ENCODE measurements around the gene ZNF512.

ZNF512 gene

DNA sequence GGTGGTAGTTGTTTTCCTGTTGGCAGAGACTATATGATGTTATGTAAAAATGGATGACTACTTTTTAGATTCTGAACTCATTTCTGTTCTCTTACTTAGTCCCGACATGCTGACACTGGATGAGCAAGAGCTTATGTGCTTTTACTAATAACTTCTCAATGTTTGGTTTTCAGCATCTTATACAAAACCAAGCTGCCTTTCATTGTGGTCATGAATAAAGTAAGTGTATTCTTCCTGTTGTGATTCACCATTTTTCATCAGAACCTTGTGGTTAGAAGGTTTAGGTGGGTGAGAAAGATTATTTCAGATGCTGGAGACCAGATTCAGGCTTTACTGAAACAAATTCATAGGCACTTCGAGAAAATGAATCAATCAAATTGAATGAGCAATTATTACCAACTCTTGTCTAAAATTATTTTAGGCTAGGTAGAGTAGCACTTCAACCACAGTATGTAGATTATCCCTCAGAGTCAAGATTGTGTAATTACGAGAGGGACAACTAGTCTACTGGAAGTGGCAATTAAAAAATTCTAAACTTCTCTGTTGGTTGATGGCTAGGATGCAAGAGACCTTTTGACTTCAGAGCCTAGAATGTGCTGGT, 55.3 kb downstream of the ZNF512 start:
- no peak for DNase-seq

DNA sequence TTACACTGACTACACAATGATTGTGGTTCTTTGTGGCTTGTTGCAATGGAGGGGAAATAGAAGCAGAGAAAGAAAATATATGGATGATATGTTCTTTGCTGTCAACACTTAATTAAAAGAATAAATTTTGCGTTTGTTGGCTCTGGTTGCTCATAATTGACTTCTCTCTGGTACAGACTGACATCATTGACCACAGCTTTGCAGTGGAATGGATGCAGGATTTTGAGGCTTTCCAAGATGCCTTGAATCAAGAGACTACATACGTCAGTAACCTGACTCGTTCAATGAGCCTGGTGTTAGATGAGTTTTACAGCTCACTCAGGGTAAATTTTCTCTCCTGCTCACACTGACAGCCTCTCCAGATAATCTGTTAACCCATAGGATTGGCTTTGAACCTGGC, 55.9 kb downstream of the ZNF512 start:
- DNase-seq: no peak

DNA sequence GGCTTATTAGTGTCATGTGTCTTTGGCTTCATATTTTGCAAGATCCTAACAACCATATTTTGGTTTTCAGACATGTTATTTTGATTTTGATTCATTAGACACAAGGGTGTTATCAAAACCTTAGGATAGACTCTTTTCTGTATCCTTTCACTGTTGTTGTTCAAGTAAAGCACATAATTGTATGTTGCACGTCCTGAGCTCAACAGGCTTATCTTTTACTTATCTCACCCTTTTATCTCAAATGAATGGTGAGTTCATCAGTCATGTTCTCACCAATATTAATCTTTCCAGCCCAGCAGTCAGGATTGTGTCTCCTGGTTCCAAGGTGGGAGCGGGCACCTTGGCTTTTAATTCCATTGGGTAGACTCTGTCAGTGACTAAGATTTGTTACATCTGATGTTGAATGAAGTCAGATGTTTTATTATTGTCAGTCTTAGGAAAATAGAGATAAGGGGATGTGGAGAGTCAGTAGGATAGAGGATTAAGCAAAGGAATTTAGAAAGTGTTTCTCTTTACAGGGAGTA, 57.9 kb downstream of the ZNF512 start:
- DNase-seq: no peak

DNA sequence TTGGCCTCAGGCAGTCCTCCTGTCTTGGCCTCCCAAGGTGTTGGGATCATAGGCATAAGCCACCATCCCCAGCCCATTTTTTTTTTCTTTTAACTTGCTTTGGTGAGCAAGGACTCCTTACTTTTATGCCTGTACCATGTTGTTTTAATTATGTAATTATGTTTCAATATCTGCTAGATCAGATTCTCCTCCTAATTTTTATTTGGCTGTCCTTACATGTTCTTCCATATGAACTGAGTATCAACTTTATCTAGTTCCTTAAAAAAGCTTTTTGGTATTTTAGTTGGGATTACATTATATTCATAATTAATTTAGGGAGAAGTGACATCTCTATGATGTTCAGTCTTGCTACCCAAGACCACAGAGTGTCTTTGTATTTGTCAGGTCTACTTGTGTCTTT, 62.4 kb downstream of the ZNF512 start:
- DNase-seq: no peak

DNA sequence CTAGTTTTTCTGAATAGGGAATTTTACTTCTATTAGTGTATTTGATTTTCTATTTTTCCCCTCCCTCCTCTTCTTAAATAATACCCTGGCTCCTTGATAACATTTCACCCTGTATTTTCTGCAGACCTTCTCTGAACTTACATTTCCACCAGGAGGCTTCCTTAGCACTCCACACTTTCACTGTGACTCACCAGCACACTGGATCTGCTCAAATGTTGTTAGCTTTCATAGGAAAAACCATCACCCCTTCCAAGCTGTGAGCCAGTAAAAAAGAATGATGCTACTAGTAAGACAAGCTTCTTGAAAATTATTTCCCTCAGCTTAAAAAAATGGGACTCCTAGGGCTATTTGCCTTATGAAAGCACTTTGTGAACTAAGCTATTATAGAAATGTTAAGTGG, 64.4 kb downstream of the ZNF512 start:
- DNase-seq: no peak

DNA sequence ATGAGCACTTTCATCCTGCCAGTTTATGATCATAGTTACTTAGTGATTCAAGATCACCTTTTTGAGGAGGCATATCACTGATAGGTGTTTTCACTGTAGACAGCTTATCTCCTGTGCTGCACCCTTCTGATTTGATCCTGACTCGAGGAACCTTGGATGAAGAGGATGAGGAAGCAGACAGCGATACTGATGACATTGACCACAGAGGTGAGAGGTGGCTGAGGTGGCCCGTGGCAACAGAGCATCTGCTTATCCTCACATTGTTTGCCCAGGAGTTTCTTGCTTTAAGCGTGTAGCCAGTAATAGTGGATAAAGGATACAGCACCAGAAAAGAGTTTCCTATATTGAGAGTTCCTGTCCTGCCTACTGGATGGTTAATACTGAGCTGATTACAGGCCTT, 64.9 kb downstream of the ZNF512 start:
- DNase-seq: no peak

DNA sequence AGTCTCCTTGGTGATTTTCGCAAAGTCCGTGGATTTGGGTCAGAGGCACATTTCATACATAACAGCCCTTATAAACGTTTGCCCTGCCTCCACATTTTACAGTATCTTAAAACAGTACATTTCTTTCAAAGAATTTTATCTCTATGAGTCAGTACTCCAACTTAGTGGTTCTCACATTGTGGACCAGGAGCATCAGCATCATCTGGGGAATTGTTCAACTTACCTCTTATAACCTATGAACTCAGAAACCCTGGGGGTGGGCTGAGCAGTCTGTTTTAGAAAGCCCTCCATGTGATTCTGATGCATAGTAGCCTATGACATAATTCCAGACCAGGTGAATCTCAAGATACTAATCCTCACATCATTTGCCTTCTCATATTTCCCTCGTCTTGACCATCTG, 68.2 kb downstream of the ZNF512 start:
- DNase-seq: no peak

DNA sequence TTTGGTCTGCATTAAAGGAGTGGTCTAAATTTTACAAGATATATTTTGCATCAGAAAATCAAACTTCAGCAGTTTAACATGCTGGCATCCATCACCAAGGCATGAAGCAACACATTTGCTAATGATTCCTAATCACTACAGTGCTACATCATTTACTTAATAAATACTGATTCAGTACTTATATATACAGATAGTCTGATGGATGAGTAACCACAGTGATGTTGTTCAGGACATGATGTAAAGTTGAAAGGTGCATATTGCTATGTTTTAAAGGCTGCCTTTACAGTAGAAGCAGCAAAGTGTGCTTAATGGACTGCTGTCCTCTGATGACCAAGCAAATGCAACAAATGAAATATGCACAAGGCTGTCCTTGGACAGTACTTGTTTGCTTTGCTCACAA, 69.5 kb downstream of the ZNF512 start:
- no peak for DNase-seq

DNA sequence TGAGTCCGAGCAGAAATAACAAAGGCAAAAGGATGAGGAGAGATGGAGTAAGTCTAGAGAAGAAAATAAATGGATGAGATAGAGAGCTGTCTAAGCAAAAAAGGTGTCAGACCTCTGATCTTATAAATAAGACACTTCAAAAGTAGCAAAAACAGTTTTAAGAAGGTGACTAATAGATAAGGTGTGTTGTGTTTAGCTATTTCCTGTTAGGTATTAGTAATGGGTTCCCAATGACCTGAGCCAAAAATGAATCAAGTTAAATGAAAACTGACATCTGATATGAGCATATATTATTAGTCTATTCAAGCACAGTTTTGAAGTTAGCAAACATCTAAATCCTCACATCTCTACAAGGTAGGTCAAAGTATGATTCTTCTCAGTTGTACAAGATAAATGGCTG, 69.9 kb downstream of the ZNF512 start:
- no peak for DNase-seq

DNA sequence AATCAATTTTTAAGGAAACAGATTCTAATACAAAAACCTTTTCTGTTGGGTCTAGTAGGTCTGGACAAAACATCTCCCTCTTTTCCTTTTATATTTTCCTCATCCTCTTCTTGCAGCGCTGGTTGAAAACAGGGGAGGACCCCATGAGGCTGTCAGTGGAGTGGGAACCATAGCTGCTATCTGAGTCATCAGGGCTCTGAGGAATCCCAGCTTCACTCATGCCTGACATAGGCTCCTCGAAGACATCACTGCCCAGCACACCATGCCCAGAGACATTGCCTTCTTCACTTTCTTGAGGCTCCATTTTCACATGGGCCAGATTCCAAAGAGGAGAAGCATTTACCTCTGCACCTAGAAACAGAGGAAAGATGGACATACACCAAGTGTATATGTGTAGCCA, 70.6 kb downstream of the ZNF512 start:
- DNase-seq: no peak

DNA sequence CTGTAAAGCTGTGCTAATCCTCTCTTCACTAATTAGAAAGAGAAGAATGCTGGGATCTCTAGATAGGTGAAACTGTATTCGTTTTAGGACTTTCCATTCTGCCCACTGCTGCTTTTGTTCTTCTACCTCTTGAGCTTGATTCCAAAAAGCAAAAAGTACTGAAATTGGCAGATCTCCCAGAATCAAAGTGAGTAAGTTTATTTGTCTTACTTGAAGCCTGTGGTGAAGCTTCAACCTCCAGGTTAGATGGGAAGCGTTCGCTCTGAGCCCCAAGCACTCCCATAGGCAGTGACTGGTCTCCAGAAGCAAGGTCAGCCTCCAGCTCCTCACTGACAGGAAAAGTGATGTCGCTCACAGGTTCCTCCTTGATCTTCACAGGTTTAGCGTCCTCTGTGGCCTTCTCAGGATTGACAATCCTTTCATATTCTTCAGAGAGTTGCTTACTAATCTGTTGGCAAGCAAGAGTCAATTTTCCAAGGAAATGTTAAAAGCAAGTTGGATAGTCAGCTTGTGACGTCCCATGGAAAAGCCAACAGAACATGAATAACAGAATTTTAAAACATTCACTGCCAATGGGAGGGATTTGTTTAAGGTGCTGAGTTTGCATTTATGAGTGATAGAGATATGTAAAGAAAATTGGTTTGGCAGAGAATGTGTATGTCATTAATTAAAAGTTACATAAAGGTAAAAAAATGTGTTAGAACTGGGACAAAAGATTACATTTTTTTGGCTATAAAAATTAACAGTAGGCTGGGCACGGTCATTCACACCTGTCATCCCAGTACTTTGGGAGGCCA, 72.5 kb downstream of the ZNF512 start:
- DNase-seq: no peak

DNA sequence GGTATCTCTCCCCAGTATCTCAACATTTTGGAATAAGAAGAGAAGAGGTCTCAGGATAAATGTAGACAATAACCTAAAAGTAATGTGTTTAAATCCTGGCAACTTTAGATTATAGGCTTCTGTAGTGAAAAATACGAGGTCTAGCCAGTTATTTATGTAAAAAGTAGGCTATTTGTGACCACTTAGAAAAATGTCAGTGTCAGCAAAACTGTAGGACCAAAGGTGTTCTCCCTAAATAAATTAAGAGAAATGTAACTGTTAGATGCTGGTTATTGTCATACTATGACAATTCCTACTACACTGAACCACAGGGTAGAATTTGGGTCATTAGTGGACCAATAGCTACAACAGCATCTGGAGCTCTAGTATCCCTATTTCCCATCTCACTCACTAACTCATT, 78.5 kb downstream of the ZNF512 start:
- DNase-seq: no peak

DNA sequence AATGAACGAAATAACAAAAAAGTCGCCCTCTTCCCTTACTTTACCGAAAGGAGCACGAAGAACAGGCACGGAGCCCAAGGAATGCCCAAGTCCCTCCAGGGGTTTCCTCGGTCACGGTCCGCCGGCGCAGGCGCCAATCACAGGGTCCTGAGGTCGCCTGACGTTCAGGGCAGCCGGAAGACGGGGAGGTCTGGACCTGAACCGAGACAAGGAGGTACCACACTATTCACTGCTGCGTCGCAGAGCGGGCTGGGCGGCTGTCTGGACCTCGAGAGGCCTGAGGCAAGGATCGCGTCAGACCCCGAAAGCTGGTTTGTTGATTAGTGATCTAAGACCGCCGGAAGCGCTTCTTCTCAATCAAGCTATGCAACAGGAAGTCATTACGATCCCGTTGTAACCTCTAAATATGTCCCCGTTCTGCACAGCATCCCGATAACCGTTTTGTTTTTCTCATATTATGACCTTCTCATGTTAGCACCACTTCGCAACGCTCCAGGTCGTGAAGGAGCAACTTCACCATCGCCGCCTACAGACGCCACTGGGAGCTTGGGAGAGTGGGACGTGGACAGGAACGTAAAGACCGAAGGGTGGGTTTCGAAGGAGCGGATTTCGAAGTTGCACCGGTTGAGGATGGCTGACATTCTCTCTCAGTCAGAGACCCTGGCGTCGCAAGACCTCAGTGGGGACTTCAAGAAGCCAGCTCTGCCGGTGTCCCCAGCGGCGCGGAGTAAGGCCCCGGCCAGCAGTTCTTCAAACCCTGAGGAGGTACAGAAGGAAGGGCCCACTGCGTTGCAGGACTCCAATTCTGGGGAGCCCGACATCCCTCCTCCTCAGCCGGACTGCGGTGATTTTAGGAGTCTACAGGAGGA, 80.7 kb downstream of the ZNF512 start, which contains the start of the genes SLC4A1AP and SUPT7L:
SLC4A1AP (plus strand) TSS at position 605 of the 869 bp plus-strand sequence; CDS start at position 631, 26 bp downstream.
SUPT7L (minus strand) TSS at position 330 of the 869 bp plus-strand sequence. CDS start 1,422 bp downstream, outside the sequence.
- peak; percentile 83 to 85 for DNase-seq

DNA sequence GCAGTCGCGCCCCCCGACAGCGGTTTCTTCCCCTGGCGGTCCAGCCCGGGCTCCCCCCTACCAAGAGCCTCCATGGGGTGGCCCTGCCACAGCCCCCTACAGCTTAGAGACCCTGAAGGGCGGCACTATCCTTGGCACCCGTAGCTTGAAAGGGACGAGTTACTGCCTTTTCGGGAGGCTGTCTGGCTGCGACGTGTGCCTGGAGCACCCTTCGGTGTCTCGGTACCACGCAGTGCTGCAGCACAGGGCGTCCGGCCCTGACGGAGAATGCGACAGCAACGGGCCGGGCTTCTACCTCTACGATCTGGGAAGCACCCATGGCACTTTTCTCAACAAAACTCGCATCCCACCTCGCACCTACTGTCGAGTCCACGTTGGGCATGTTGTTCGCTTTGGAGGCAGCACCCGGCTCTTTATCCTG, 81.3 kb downstream of the ZNF512 start:
- no peak for DNase-seq

DNA sequence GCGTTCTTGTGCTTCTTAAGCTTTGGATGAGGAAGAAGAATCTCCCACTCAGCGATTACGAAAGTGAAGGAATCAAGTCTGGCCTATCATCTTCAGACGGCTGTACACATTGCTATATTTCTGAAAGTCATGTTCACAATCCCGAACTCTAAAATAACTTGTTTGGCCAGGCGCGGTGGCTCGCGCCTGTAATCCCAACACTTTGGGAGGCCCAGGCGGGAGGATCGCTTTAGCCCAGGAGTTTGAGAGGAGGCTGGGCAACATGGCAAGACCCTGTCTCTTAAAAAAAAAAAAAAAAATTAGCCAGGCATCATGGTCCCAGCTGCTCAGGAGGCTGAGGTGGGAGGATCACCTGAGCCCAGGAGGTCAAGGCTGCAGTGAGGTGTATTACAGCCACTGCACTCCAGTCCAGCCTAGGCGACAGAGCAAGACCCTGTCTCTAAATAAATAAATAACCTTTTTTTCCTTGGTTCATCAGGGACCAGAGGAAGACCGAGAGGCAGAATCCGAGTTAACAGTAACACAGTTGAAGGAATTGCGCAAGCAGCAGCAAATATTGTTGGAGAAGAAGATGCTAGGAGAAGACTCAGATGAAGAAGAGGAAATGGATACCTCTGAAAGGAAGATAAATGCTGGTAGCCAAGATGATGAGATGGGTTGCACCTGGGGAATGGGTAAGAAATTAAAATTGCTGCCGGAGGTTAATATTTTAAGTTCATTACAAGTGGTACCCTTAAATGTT, 82.0 kb downstream of the ZNF512 start:
- no peak for DNase-seq

DNA sequence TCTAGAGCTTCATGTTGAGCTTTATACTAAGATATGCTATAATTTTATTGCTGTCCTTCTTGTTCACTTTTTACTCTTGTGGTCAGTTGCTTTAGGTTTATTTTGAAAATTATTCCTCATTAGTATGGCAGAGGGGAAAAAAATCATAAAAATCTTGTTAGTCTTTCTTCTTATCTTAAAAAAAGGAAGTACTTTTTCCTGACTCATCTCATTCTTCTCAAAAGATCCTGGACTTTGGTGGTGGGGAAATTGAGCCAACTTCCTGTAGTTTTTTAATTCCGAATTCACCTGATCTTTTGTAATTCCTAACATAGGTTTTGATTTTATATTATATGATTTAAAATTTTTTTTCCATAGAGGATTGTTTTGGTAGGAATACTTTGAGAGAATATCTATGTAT, 84.6 kb downstream of the ZNF512 start:
- no peak for DNase-seq

DNA sequence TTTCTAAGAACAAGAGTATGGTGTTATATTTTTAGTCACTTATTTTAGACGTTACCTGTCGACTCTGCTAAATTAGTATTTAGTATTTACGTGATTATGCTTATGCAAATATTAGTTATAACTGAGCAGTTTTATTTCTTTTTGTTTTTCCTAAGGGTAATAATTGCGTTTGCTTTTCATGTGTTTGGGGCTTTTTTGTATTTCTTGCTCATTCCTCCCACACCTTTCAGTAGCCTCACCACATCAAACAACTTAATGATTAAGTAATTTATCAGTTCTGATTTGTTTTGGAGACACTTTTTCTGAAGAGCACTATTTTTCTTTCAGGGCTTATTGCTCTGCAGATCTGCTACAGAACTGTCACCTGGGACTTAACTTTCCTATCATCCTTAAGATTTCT, 88.4 kb downstream of the ZNF512 start:
- DNase-seq: no peak

Measured in NCI-H446 (cell line).